Naive thymus-derived CD4-positive, alpha-beta T cell (primary cell): ENCODE results near the gene TADA1. TPM values are rescaled to one million over a fixed set of nuclear protein-coding genes. Genes with fewer than 3 reads are reported as not detected.

ENCODE experiments used
- ATAC-seq: fragments of 150-1000 bp; cut with Tn5 transposase; 2 replicates; pipeline ENCODE4 v1.10.0; 2021; ENCODE audit warnings: mild to moderate bottlenecking, moderate library complexity
- CTCF ChIA-PET: fragments of 350-600 bp; sonication (Branson Sonifier 250); formaldehyde crosslinking; loops from one replicate; lab custom pipeline; 2021; ENCODE audit warnings: antibody characterized with exemption; lab: Charles Lee
- POLR2A ChIA-PET: fragments of 350-600 bp; sonication (Branson Sonifier 250); formaldehyde crosslinking; loops from one replicate; lab custom pipeline; 2021; ENCODE audit warnings: antibody characterized with exemption, inconsistent platforms; lab: Charles Lee
- DNase-seq, 9 donors: peaks; one replicate each; pipeline versions ENCODE4 v3.0.0 to v3.0.0-alpha.2; 2020 to 2022; ENCODE audit warnings: mixed read lengths in 1 of 9
- H3K27ac ChIP-seq: one replicate; pipeline ENCODE4 v1.7.0; 2013; ENCODE audit warnings: mild to moderate bottlenecking, low read depth, low read length, moderate library complexity
- H3K27me3 ChIP-seq, 2 donors: one replicate each; pipeline ENCODE4 v1.7.0; 2013; ENCODE audit warnings: low read length in 2 of 2, mild to moderate bottlenecking in 2 of 2, moderate library complexity in 2 of 2; ENCODE audit not compliant: control insufficient read depth in 2 of 2, insufficient read depth in 2 of 2
- H3K36me3 ChIP-seq, 3 experiments: 1 replicate in 2 of 3; 2 replicates in 1 of 3; pipeline ENCODE4 v1.7.0; 2013; ENCODE audit warnings: low read length in 3 of 3, mild to moderate bottlenecking in 3 of 3, moderate library complexity in 1 of 3; ENCODE audit not compliant: insufficient read depth in 3 of 3, control insufficient read depth in 2 of 3
- H3K4me1 ChIP-seq, 2 donors: one replicate each; pipeline ENCODE4 v1.7.0; 2013; ENCODE audit warnings: low read length in 2 of 2, mild to moderate bottlenecking in 2 of 2, moderate library complexity in 1 of 2; ENCODE audit not compliant: control insufficient read depth in 2 of 2, insufficient read depth in 2 of 2
- H3K4me3 ChIP-seq: 2 replicates; pipeline ENCODE4 v1.7.0; 2013; ENCODE audit warnings: mild to moderate bottlenecking, low read length
- H3K9me3 ChIP-seq, 3 experiments: 1 replicate in 2 of 3; 2 replicates in 1 of 3; pipeline ENCODE4 v1.7.0; 2013; ENCODE audit warnings: low read length in 3 of 3; ENCODE audit not compliant: control insufficient read depth in 2 of 3
- H3K27ac Mint-ChIP-seq, 9 donors: one replicate each; pipeline ENCODE4 v1.8.0; 2020 to 2022; ENCODE audit warnings: mixed read lengths in 9 of 9, mild to moderate bottlenecking in 8 of 9, moderate library complexity in 5 of 9, inconsistent platforms in 2 of 9
- H3K27me3 Mint-ChIP-seq, 5 donors: one replicate each; pipeline ENCODE4 v1.8.0; 2021 to 2022; ENCODE audit warnings: mixed read lengths in 5 of 5, mild to moderate bottlenecking in 1 of 5
- H3K36me3 Mint-ChIP-seq, 5 donors: one replicate each; pipeline ENCODE4 v1.8.0; 2020 to 2022; ENCODE audit warnings: mixed read lengths in 5 of 5, mild to moderate bottlenecking in 3 of 5, inconsistent platforms in 1 of 5
- H3K4me1 Mint-ChIP-seq, 7 donors: one replicate each; pipeline ENCODE4 v1.8.0; 2020 to 2022; ENCODE audit warnings: mixed read lengths in 7 of 7, mild to moderate bottlenecking in 3 of 7, inconsistent platforms in 1 of 7
- H3K4me3 Mint-ChIP-seq, 10 donors: one replicate each; pipeline ENCODE4 v1.8.0; 2020 to 2022; ENCODE audit warnings: mild to moderate bottlenecking in 10 of 10, mixed read lengths in 10 of 10, moderate library complexity in 6 of 10, inconsistent platforms in 2 of 10
- H3K9me3 Mint-ChIP-seq, 11 donors: one replicate each; pipeline ENCODE4 v1.8.0; 2020 to 2022; ENCODE audit warnings: mixed read lengths in 11 of 11, mild to moderate bottlenecking in 4 of 11, inconsistent platforms in 1 of 11, moderate library complexity in 1 of 11
- intact Hi-C, 2 donors: fragments of 100-400 bp; cut with micrococcal nuclease; formaldehyde crosslinking; loops; one replicate each; pipeline ENCODE4 v1.15.1; 2023
- polyA plus RNA-seq, 2 donors: library from polyadenylated mRNA; unstranded; fragments of 300-500 nt; fragmentation: Illumina TruSeq; gene quantifications; one replicate each; pipeline ENCODE4 v1.2.3, GENCODE V29; 2021
- total RNA-seq, 6 experiments: library from RNA in 5 of 6; stranded (reverse) in 5 of 6; gene quantifications; 1 replicate in 5 of 6; 2 replicates in 1 of 6; pipeline ENCODE4 v1.2.3 and lab custom pipeline; 2021 to 2026

TADA1 gene
- total and polyA plus RNA-seq, 7 experiments from 2014 or later, result 9.4 to 23.1 (median 16.0) TPM

GRCh38 chr1:166915941-166916340 is 39.9 kb upstream of the TADA1 start:
- Histone ChIP-seq H3K27ac (no peak overlapping the region), H3K9me3 (no peaks in the 10 kb centered on the region), H3K27me3 (no peaks in the 10 kb centered on the region), H3K36me3 (no peaks in the 10 kb centered on the region), H3K4me1 (no peaks in the 10 kb centered on the region), H3K4me3 (no peak overlapping the region)
- Mint-ChIP-seq H3K9me3 (peaks cover 0 to 3% (median 0%) of the 10 kb centered on the region in 11 donors), H3K27ac (no peak overlapping the region), H3K4me3 (no peak overlapping the region), H3K27me3 (peaks cover 16 to 28% (median 22%) of the 10 kb centered on the region in 5 donors), H3K4me1 (peaks cover 0 to 4% (median under 1%) of the 10 kb centered on the region in 7 donors), H3K36me3 (peaks cover 0 to 18% (median 0%) of the 10 kb centered on the region in 5 donors)
- ChIA-PET POLR2A (no interaction called here), CTCF (interaction anchor here (1.1 to 12.5 kb wide), 2 partner anchors 11 to 143 kb away, joined by 4 to 354 read pairs; no protein-coding TSS in a partner anchor)
- ATAC-seq (no peak), DNase-seq (no peak)
- intact Hi-C loops, result loop anchor here in 1 of 2 donors (10.0 kb wide), 1 partner anchor 489 kb away; no protein-coding TSS in a partner anchor

GRCh38 chr1:166915042-166915441 is 39.0 kb upstream of the TADA1 start:
- peaks cover 0 to 9% (median 5%) of the 10 kb centered on the region in 7 donors for H3K4me1 Mint-ChIP-seq
- Histone ChIP-seq H3K4me1 (no peaks in the 10 kb centered on the region), H3K9me3 (no peaks in the 10 kb centered on the region), H3K27me3 (no peaks in the 10 kb centered on the region), H3K27ac (no peak overlapping the region), H3K4me3 (no peak overlapping the region), H3K36me3 (no peaks in the 10 kb centered on the region)
- no peak overlapping the region for H3K27ac Mint-ChIP-seq
- ChIA-PET POLR2A (no interaction called here), CTCF (interaction anchor here (12.5 kb wide), 1 partner anchor 144 kb away, joined by 354 read pairs; no protein-coding TSS in a partner anchor)
- no peak for ATAC-seq
- H3K27me3 Mint-ChIP-seq, result peaks cover 15 to 26% (median 17%) of the 10 kb centered on the region in 5 donors
- DNase-seq, result no peak
- intact Hi-C loops, result loop anchor here in 1 of 2 donors (10.0 kb wide), 1 partner anchor 490 kb away; no protein-coding TSS in a partner anchor
- H3K36me3 Mint-ChIP-seq, result peaks cover 0 to 17% (median 0%) of the 10 kb centered on the region in 5 donors
- H3K4me3 Mint-ChIP-seq, result no peak overlapping the region
- peaks cover 0 to 3% (median 0%) of the 10 kb centered on the region in 11 donors for H3K9me3 Mint-ChIP-seq

GRCh38 chr1:166914111-166914510 is 38.0 kb upstream of the TADA1 start:
- no peak overlapping the region for H3K27ac Mint-ChIP-seq
- H3K4me1 Mint-ChIP-seq, result peaks cover 0 to 9% (median 4%) of the 10 kb centered on the region in 7 donors
- peaks cover 8 to 18% (median 9%) of the 10 kb centered on the region in 5 donors for H3K27me3 Mint-ChIP-seq
- peaks cover 0 to 3% (median 0%) of the 10 kb centered on the region in 11 donors for H3K9me3 Mint-ChIP-seq
- Histone ChIP-seq H3K9me3 (no peaks in the 10 kb centered on the region), H3K27ac (no peak overlapping the region), H3K36me3 (no peaks in the 10 kb centered on the region), H3K4me1 (no peaks in the 10 kb centered on the region), H3K4me3 (no peak overlapping the region), H3K27me3 (no peaks in the 10 kb centered on the region)
- CTCF ChIA-PET, result interaction anchor here (1.1 to 12.5 kb wide), 3 partner anchors 8 to 260 kb away, joined by 3 to 354 read pairs (median 3); no protein-coding TSS in a partner anchor
- POLR2A ChIA-PET, result no interaction called here
- DNase-seq, result no peak
- intact Hi-C loops, result loop anchor here (5.0 to 10.0 kb wide), 4 partner anchors 208 to 638 kb away; partner anchors contain the start of gene CREG1 (in 1 of the 2)
- no peak for ATAC-seq
- H3K4me3 Mint-ChIP-seq, result no peak overlapping the region
- peaks cover 0 to 14% (median 0%) of the 10 kb centered on the region in 5 donors for H3K36me3 Mint-ChIP-seq

- peaks cover 0 to 20% (median 4%) of the 10 kb centered on the region in 7 donors for H3K4me1 Mint-ChIP-seq
- no peak overlapping the region for H3K27ac Mint-ChIP-seq
- intact Hi-C loops, result loop anchor here (2.0 to 10.0 kb wide), 6 partner anchors 35 to 641 kb away; partner anchors contain the start of genes ILDR2 (in 2 of the 2), CREG1 (in 1 of the 2) and TADA1 (in 1 of the 2)
- Histone ChIP-seq H3K36me3 (no peaks in the 10 kb centered on the region), H3K9me3 (no peaks in the 10 kb centered on the region), H3K27ac (no peak overlapping the region), H3K4me1 (no peaks in the 10 kb centered on the region), H3K4me3 (no peak overlapping the region), H3K27me3 (no peaks in the 10 kb centered on the region)
- no peak for DNase-seq
- H3K4me3 Mint-ChIP-seq, result no peak overlapping the region
- ChIA-PET POLR2A (interaction anchor here (0.7 to 4.6 kb wide), 2 partner anchors 146 to 148 kb away, joined by 4 to 23 read pairs; no protein-coding TSS in a partner anchor), CTCF (interaction anchor here (0.7 to 12.5 kb wide), 4 partner anchors 126 to 213 kb away, joined by 4 to 354 read pairs (median 5); no protein-coding TSS in a partner anchor)
- peaks cover 0 to 6% (median 0%) of the 10 kb centered on the region in 5 donors for H3K27me3 Mint-ChIP-seq
- no peak for ATAC-seq
- H3K36me3 Mint-ChIP-seq, result peaks cover 0 to 5% (median 0%) of the 10 kb centered on the region in 5 donors
- H3K9me3 Mint-ChIP-seq, result peaks cover 0 to 3% (median 0%) of the 10 kb centered on the region in 11 donors
These were observed 35.6 kb upstream of the TADA1 start for GRCh38 chr1:166911624-166912023.

- H3K27ac Mint-ChIP-seq, result peak overlapping the region in 1 of 9 donors; percentile 12
- ChIA-PET CTCF (interaction anchor here (0.6 to 12.5 kb wide), 29 partner anchors 8 to 943 kb away, joined by 3 to 354 read pairs (median 4); no protein-coding TSS in a partner anchor), POLR2A (interaction anchor here (4.6 kb wide), 1 partner anchor 149 kb away, joined by 23 read pairs; no protein-coding TSS in a partner anchor)
- H3K27me3 Mint-ChIP-seq, result peaks cover 0 to 6% (median 0%) of the 10 kb centered on the region in 5 donors
- peaks cover 0 to 3% (median 0%) of the 10 kb centered on the region in 11 donors for H3K9me3 Mint-ChIP-seq
- Histone ChIP-seq H3K4me3 (no peak overlapping the region), H3K36me3 (no peaks in the 10 kb centered on the region), H3K9me3 (no peaks in the 10 kb centered on the region), H3K27ac (no peak overlapping the region), H3K27me3 (no peaks in the 10 kb centered on the region), H3K4me1 (no peaks in the 10 kb centered on the region)
- peaks cover 0 to 31% (median 4%) of the 10 kb centered on the region in 7 donors for H3K4me1 Mint-ChIP-seq
- H3K36me3 Mint-ChIP-seq, result peaks cover 0 to 5% (median 0%) of the 10 kb centered on the region in 5 donors
- H3K4me3 Mint-ChIP-seq, result no peak overlapping the region
- DNase-seq (peak; percentile 21 to 80 (median 74)), ATAC-seq (peak; percentile 99)
- intact Hi-C loops, result loop anchor here (1.0 to 10.0 kb wide), 10 partner anchors 34 to 642 kb away; partner anchors contain the start of genes ILDR2 (in 2 of the 2), TADA1 (in 2 of the 2) and CREG1 (in 1 of the 2)
These were observed 34.4 kb upstream of the TADA1 start for GRCh38 chr1:166910396-166910994.

- intact Hi-C loops, result no loop called here
- ATAC-seq, result no peak
These were observed 32.9 kb upstream of the TADA1 start for GRCh38 chr1:166908942-166909341.

More at GRCh38 chr1:166908942-166909341, 32.9 kb upstream of the TADA1 start:
- H3K27me3 Mint-ChIP-seq, result peaks cover 0 to 6% (median 0%) of the 10 kb centered on the region in 5 donors
- DNase-seq, result no peak
- H3K36me3 Mint-ChIP-seq, result peaks cover 0 to 8% (median 0%) of the 10 kb centered on the region in 5 donors
- ChIA-PET CTCF (interaction anchor here (0.6 to 12.5 kb wide), 7 partner anchors 9 to 355 kb away, joined by 3 to 354 read pairs (median 5); no protein-coding TSS in a partner anchor), POLR2A (interaction anchor here (0.6 to 4.6 kb wide), 3 partner anchors 24 to 171 kb away, joined by 3 to 23 read pairs (median 3); no protein-coding TSS in a partner anchor)
- H3K4me1 Mint-ChIP-seq, result peaks cover 0 to 36% (median 4%) of the 10 kb centered on the region in 7 donors
- no peaks in the 10 kb centered on the region for H3K9me3 ChIP-seq
- H3K9me3 Mint-ChIP-seq, result peaks cover 0 to 3% (median 0%) of the 10 kb centered on the region in 11 donors
- H3K4me1 ChIP-seq, result no peaks in the 10 kb centered on the region
- no peak overlapping the region for H3K4me3 Mint-ChIP-seq
- no peak overlapping the region for H3K4me3 ChIP-seq
- H3K27ac ChIP-seq, result no peak overlapping the region
- H3K27me3 ChIP-seq, result no peaks in the 10 kb centered on the region
- no peaks in the 10 kb centered on the region for H3K36me3 ChIP-seq
- H3K27ac Mint-ChIP-seq, result no peak overlapping the region
